Body of pancreas (tissue), 4 donors: ENCODE results near the gene RASA2.

Experiments
- CTCF ChIP-seq, 7 experiments: fragments of 450-650 bp in 4 of 7; fragments of 200-600 bp in 3 of 7; sonication (generic) in 3 of 7; IDR thresholded peaks; one replicate each; pipeline ENCODE4 v1.5.1; 2016 to 2019; ENCODE audit warnings: antibody characterized with exemption in 7 of 7
- POLR2A ChIP-seq, 3 donors: fragments of 450-650 bp; IDR thresholded peaks; one replicate each; pipeline ENCODE4 v1.6.1; 2016; ENCODE audit warnings: antibody characterized with exemption in 3 of 3, mild to moderate bottlenecking in 2 of 3

GRCh38 chr3:141486496-141486745 lies 406 bp upstream of the RASA2 start:
- no peak for TF ChIP-seq CTCF (IDR thresholded peaks at IDR 0.05)
- no peak for TF ChIP-seq POLR2A (IDR thresholded peaks at IDR 0.05)
